MM.1S (cell line): Measurements from ENCODE around the gene PSTPIP1.

Source experiments
- EZH2 ChIP-seq: fragments of 300-600 bp; sonication (generic); optimal IDR thresholded peaks from 2 replicates; pipeline ENCODE3; 2017; ENCODE audit warnings: low read depth, mild to moderate bottlenecking, antibody characterized with exemption, low read length, mixed read lengths
- TF ChIP-seq, protein P1 (sequence below): fragments of 300-600 bp; sonication (generic); IDR thresholded peaks from 2 replicates; pipeline ENCODE4 v1.5.1; 2016; ENCODE audit warnings: antibody characterized with exemption, low read length, mixed read lengths

DNA sequence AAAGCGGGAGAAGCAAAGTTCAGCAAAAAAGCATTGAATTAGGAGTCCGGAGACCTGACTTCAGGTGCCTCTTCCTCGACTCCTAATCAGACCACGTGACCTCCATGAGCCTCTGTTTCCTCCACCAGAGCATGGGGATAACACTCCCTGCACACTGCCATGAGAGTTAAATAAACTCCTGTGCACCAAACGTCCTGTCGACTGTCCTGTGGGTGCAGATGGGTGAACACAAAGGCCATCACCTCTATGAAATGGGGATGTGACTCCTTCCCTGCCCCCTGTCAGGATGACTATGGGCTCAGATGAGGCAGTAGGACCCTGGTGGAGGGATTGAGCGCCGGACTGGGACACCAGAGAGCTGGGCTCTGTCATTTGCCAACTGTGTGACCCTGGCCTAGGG, 89.5 kb downstream of the PSTPIP1 start:
- TF ChIP-seq, protein P1, sequence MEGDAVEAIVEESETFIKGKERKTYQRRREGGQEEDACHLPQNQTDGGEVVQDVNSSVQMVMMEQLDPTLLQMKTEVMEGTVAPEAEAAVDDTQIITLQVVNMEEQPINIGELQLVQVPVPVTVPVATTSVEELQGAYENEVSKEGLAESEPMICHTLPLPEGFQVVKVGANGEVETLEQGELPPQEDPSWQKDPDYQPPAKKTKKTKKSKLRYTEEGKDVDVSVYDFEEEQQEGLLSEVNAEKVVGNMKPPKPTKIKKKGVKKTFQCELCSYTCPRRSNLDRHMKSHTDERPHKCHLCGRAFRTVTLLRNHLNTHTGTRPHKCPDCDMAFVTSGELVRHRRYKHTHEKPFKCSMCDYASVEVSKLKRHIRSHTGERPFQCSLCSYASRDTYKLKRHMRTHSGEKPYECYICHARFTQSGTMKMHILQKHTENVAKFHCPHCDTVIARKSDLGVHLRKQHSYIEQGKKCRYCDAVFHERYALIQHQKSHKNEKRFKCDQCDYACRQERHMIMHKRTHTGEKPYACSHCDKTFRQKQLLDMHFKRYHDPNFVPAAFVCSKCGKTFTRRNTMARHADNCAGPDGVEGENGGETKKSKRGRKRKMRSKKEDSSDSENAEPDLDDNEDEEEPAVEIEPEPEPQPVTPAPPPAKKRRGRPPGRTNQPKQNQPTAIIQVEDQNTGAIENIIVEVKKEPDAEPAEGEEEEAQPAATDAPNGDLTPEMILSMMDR = no peak
- no peak for TF ChIP-seq EZH2
